OCI-LY3 (cell line): ENCODE data around the gene STIM1.
"Not testable (repeated sequence)": the region's sequence is repeated elsewhere in the genome, so short reads cannot be mapped to it uniquely, and the experiment has no call there.

Experiments
- H2AFZ ChIP-seq: fragments of 200-600, 300-600 bp; shearing (Covaris generic); 2 replicates; pipeline ENCODE4 v1.6.0; 2014; ENCODE audit warnings: antibody characterized with exemption, low read depth, low read length
- H3K27ac ChIP-seq: fragments of 200-600, 300-600 bp; sonication (generic); 2 replicates; pipeline ENCODE4 v1.5.1; 2014; ENCODE audit warnings: mild to moderate bottlenecking, low read length, moderate library complexity, mixed read lengths
- H3K27me3 ChIP-seq: fragments of 200-600, 300-600 bp; sonication (generic); 2 replicates; pipeline ENCODE4 v1.6.1; 2014; ENCODE audit warnings: low read depth, low read length, mixed read lengths
- H3K36me3 ChIP-seq: fragments of 200-600, 300-600 bp; sonication (generic); replicated peaks from 2 replicates; pipeline ENCODE3; 2014; ENCODE audit warnings: low read depth, low read length, mixed read lengths
- H3K4me1 ChIP-seq: fragments of 300-600, 200-600 bp; sonication (generic); 2 replicates; pipeline ENCODE4 v1.6.1; 2014; ENCODE audit warnings: low read length, mixed read lengths
- H3K4me2 ChIP-seq: fragments of 200-600, 300-600 bp; sonication (generic); 2 replicates; pipeline ENCODE4 v1.6.1; 2014; ENCODE audit warnings: low read length, mixed read lengths
- H3K4me3 ChIP-seq: fragments of 300-600, 200-600 bp; sonication (generic); 2 replicates; pipeline ENCODE4 v1.5.1; 2014; ENCODE audit warnings: antibody characterized with exemption, mild to moderate bottlenecking, low read length, moderate library complexity
- H3K79me2 ChIP-seq: fragments of 300-600, 200-600 bp; shearing (Covaris generic); 2 replicates; pipeline ENCODE4 v1.6.1; 2014; ENCODE audit warnings: mild to moderate bottlenecking, low read length, mixed read lengths
- H3K9ac ChIP-seq: fragments of 300-600, 200-600 bp; shearing (Covaris generic); 2 replicates; pipeline ENCODE4 v1.6.0; 2014; ENCODE audit warnings: mild to moderate bottlenecking, low read length, moderate library complexity
- H3K9me3 ChIP-seq: fragments of 200-600, 300-600 bp; shearing (Covaris generic); 2 replicates; pipeline ENCODE4 v1.6.1; 2014; ENCODE audit warnings: low read length, mixed read lengths; ENCODE audit not compliant: insufficient read depth
- H4K20me1 ChIP-seq: fragments of 200-600, 300-600 bp; sonication (generic); 2 replicates; pipeline ENCODE4 v1.6.1; 2016; ENCODE audit warnings: low read length, mixed read lengths; ENCODE audit not compliant: insufficient read depth
- CTCF ChIP-seq: fragments of 200-600, 300-600 bp; sonication (generic); IDR thresholded peaks from 2 replicates; pipeline ENCODE4 v1.5.1; 2014; ENCODE audit warnings: antibody characterized with exemption, low read length, low read depth
- EZH2phosphoT487 ChIP-seq: fragments of 200-600 bp; shearing (Covaris generic); IDR thresholded peaks from 2 replicates; pipeline ENCODE4 v1.6.1; 2018; ENCODE audit warnings: antibody characterized with exemption, mixed run types, low read depth

Gene STIM1

GRCh38 chr11:4050138-4050537, 194.7 kb downstream of the STIM1 start:
- 0 out of 2 replicates have a peak, but pooled peaks cover 5% of the 10 kb centered on the region for H3K4me1 ChIP-seq
- no peak for TF ChIP-seq CTCF
- TF ChIP-seq EZH2phosphoT487, result no peak
- no peak overlapping the region for H3K4me3 ChIP-seq
- H3K27me3 ChIP-seq, result no peaks in the 10 kb centered on the region
- H4K20me1 ChIP-seq, result no peaks in the 10 kb centered on the region
- H3K4me2 ChIP-seq, result no peak overlapping the region
- H2AFZ ChIP-seq, result no peak overlapping the region
- no peaks in the 10 kb centered on the region for H3K79me2 ChIP-seq
- H3K27ac ChIP-seq, result no peak overlapping the region
- no peaks in the 10 kb centered on the region for H3K36me3 ChIP-seq
- H3K9me3 ChIP-seq, result no peaks in the 10 kb centered on the region
- no peak overlapping the region for H3K9ac ChIP-seq

GRCh38 chr11:4053200-4053599, 197.7 kb downstream of the STIM1 start:
- H3K4me2 ChIP-seq, H2AFZ ChIP-seq, H3K27me3 ChIP-seq, H3K9me3 ChIP-seq, H3K36me3 ChIP-seq, H3K4me3 ChIP-seq, H3K27ac ChIP-seq, H3K9ac ChIP-seq, H4K20me1 ChIP-seq, H3K79me2 ChIP-seq: not testable (repeated sequence)
- H3K4me1 ChIP-seq, result peaks cover 22% of the 10 kb centered on the region

- no peaks in the 10 kb centered on the region for H3K9me3 ChIP-seq
- no peak overlapping the region for H2AFZ ChIP-seq
- no peak overlapping the region for H3K4me3 ChIP-seq
- H3K36me3 ChIP-seq, result peaks cover 11% of the 10 kb centered on the region
- H3K27ac ChIP-seq, result no peak overlapping the region
- H3K27me3 ChIP-seq, result no peaks in the 10 kb centered on the region
- H3K9ac ChIP-seq, result no peak overlapping the region
- no peaks in the 10 kb centered on the region for H3K79me2 ChIP-seq
- peaks cover 30% of the 10 kb centered on the region for H3K4me1 ChIP-seq
- no peak for TF ChIP-seq EZH2phosphoT487
- no peak for TF ChIP-seq CTCF
- H4K20me1 ChIP-seq, result no peaks in the 10 kb centered on the region
- no peak overlapping the region for H3K4me2 ChIP-seq
These were observed 199.2 kb downstream of the STIM1 start for GRCh38 chr11:4054643-4055042.

GRCh38 chr11:4059424-4059823, 204.0 kb downstream of the STIM1 start:
- H4K20me1 ChIP-seq, result no peaks in the 10 kb centered on the region
- peaks cover 25% of the 10 kb centered on the region for H3K4me1 ChIP-seq
- H2AFZ ChIP-seq, result no peak overlapping the region
- H3K4me2 ChIP-seq, result no peak overlapping the region
- H3K79me2 ChIP-seq, result no peaks in the 10 kb centered on the region
- H3K9me3 ChIP-seq, result no peaks in the 10 kb centered on the region
- H3K36me3 ChIP-seq, result peaks cover 11% of the 10 kb centered on the region
- TF ChIP-seq CTCF (no peak), EZH2phosphoT487 (no peak)
- H3K9ac ChIP-seq, result no peak overlapping the region
- no peaks in the 10 kb centered on the region for H3K27me3 ChIP-seq
- no peak overlapping the region for H3K4me3 ChIP-seq
- no peak overlapping the region for H3K27ac ChIP-seq
